Measurements from ENCODE around the gene NOS2.
"Not testable (repeated sequence)": the region's sequence is repeated elsewhere in the genome, so short reads cannot be mapped to it uniquely, and the experiment has no call there.

NOS2 gene

DNA sequence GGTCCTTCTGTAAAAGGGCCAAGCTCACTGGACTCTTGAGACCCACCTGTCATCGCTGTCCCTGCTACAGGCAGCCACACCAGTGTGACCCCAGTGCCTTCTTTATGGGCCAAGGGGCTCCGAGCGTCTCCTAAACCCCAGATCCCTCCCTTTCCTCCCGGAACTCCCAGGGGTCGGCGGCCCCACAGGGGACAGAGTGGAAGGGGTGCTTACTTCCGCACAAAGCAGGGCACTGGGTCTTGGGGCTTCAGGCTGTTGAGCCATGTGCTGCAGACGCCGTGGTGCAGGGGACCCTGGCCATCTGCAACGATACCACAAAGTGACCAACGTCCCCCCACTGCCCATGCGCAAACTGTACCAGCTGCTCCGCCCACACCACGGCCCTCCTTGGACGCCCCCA lies 39.4 kb downstream of the NOS2 start:
- not testable (repeated sequence) for ATAC-seq (replicated peaks); DNase-seq; H3K36me3 Mint-ChIP-seq; H3K4me1 Mint-ChIP-seq; H3K4me3 Mint-ChIP-seq; H3K27ac Mint-ChIP-seq; H3K9me3 Mint-ChIP-seq
- H3K27me3 Mint-ChIP-seq: peaks cover 7 to 27% of the 10 kb centered on the region in 2 donors

DNA sequence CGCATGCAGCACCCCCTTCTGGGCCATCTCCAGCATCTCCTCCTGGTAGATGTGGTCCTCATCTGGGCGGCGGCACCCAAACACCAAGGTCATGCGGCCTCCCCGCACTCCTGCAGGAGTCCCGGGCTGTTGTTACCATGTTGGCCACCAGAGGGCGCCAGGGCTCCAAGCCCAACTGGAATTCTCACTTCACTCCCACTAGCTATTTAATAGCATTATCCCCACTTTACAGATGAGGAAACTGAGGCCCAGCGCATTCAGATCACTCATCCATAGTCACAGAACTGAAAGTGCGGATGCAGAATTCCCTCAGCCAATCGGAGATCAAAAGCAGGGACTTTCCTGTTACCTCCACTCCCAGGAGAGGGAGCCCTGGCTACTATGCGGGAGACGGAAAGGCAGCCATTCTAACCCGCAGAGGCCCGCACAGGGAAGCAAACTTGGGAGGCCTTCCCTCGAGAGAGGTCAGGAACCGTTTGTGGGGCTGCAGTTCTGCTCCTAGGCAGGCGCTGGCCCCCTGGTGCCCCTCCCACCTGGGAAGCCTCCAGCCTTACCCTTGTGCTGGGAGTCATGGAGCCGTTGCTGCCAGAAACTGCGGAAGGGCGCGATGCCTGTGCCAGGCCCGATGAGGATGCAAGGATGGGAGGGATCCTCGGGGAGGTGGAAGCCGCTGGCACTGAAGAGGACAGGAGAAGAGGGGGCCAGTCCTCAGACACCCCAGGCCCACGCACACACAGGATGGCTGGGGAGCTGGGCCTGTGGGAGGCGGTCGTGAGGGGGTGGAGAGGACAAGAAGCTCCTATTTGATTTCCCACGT lies 40.1 kb downstream of the NOS2 start:
- Mint-ChIP-seq H3K27ac (no peak overlapping the region), H3K4me1 (no peaks in the 10 kb centered on the region), H3K9me3 (no peaks in the 10 kb centered on the region), H3K36me3 (no peaks in the 10 kb centered on the region), H3K4me3 (no peak overlapping the region), H3K27me3 (peaks cover 7 to 27% of the 10 kb centered on the region in 2 donors)
- ATAC-seq (replicated peaks) (peak; percentile 70 to 76), DNase-seq (peak; percentile 54)

DNA sequence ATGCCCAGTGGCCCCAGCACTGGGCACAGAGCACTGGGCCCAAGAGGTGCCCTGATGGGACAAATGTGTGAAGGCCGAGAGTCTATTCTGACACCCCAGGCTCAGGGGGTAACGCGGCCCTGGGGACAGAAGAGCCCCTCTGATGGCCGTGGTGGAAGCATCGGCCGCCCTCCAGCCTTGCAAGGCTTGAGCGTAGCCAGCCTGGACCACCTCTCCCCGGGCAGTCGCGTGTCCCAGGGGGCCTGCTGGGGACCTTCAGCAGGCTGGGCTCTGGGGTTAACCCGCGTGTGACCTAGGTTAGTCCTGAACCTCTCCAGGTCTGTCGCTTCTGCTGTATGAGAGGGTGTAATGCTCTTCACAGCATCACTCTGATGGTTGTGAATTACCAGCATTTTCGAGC lies 40.8 kb downstream of the NOS2 start:
- ATAC-seq (replicated peaks): no peak
- peaks cover 14 to 35% of the 10 kb centered on the region in 2 donors for H3K27me3 Mint-ChIP-seq
- H3K9me3 Mint-ChIP-seq: no peaks in the 10 kb centered on the region
- H3K4me1 Mint-ChIP-seq: no peaks in the 10 kb centered on the region
- DNase-seq: no peak
- no peak overlapping the region for H3K4me3 Mint-ChIP-seq
- no peaks in the 10 kb centered on the region for H3K36me3 Mint-ChIP-seq
- H3K27ac Mint-ChIP-seq: no peak overlapping the region

DNA sequence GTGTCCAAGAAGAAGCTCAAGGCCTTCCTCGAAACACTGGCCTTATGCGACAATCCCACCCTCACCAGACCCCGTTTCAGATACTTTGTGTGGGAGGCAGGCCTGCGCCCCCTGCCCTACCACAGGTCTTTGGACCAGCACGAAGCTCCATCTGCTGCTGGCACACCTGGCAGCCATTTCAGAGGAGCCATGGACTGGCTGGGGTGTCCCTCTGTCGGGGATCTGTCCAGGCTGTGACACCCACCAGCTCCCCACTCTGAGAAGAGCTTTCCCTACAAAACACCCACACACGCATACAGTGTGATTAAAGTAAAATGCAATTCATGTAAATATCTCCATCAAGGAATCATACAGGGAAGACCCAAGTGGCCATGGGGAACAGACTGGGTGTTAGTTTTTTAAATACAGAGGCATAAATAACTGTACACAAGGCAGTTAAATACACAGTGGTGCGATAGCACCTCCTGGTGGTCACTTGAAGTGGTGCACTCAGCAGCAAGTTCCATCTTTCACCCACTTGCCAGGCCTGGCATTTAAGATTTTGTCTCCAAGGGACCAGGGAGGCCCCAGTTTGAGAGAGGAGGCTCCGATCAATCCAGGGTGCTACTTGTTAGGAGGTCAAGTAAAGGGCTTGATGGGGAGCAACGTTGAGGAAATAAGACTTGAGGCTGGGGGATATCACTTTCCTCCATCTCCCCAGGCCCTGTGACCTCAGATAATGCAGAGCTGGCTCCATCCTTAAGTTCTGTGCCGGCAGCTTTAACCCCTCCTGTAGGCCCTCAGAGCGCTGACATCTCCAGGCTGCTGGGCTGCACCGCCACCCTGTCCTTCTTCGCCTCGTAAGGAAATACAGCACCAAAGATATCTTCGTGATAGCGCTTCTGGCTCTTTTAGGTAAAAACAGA lies 43.6 kb downstream of the NOS2 start:
- H3K36me3 Mint-ChIP-seq: no peaks in the 10 kb centered on the region
- DNase-seq (peak; percentile 34), ATAC-seq (replicated peaks) (peak; percentile 58 to 63)
- H3K4me3 Mint-ChIP-seq: no peak overlapping the region
- peaks cover 14 to 32% of the 10 kb centered on the region in 2 donors for H3K27me3 Mint-ChIP-seq
- no peaks in the 10 kb centered on the region for H3K9me3 Mint-ChIP-seq
- H3K4me1 Mint-ChIP-seq: no peaks in the 10 kb centered on the region
- H3K27ac Mint-ChIP-seq: no peak overlapping the region

DNA sequence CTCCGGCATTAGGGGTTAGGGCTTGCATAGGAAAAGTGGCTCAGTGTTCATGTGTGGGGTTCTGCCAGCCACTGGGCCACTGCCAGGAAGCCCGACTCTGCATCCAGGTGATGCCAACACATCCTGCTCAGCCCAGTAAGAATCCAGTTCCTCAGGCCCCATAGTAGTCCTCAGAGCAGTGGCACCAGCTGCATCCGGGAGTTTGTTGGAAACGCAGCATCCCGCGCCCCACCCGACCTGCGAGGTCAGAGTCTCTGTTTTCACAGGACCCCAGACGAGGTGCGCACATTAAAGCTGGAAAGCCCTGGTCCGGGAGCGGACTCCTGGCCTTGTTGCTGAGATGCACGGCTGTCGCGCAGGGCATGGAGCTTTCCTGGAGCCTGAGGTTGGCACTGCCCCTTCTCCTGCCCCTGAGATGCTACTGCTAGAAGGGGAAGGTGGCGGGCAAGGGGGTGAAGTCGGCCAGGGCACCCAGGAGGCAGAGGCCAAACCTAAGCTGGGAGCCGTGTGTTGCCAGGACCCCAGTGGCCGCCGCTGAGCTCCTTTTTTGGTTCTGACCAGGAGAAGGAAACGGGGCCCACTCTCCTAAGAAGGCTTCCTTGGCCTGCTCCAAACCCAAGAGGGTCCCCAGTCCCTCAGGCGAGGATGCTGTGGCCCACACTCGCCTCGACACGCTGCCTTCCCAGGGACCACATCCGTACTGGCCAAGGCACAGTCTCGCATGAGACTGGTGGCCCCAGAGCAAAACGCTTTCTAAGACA lies 44.4 kb downstream of the NOS2 start:
- DNase-seq (no peak), ATAC-seq (replicated peaks) (no peak)
- Mint-ChIP-seq H3K4me3 (no peak overlapping the region), H3K27ac (no peak overlapping the region), H3K27me3 (peaks cover 14 to 30% of the 10 kb centered on the region in 2 donors), H3K36me3 (peaks cover 0 to under 1% of the 10 kb centered on the region in 2 donors), H3K4me1 (no peaks in the 10 kb centered on the region), H3K9me3 (no peaks in the 10 kb centered on the region)

DNA sequence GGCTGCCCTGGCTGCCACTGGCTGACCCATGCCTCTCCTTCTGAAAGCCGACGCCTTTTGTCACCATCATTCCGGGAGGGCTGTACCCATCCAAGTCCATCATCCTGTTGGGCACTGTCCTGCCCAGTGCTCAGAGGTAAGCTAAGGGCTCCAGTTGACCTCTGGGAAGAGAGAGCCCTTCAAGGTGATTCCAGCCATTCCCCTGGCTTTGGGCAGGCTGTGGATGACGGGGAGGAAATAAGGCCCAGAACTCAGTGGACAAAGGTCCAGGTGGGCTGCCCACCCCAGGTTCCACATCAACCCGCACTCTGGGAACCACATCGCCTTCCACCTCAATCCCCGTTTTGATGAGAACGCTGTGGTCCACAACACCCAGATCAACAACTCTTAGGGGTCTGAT lies 45.8 kb downstream of the NOS2 start:
- no peak for ATAC-seq (replicated peaks)
- no peaks in the 10 kb centered on the region for H3K9me3 Mint-ChIP-seq

DNA sequence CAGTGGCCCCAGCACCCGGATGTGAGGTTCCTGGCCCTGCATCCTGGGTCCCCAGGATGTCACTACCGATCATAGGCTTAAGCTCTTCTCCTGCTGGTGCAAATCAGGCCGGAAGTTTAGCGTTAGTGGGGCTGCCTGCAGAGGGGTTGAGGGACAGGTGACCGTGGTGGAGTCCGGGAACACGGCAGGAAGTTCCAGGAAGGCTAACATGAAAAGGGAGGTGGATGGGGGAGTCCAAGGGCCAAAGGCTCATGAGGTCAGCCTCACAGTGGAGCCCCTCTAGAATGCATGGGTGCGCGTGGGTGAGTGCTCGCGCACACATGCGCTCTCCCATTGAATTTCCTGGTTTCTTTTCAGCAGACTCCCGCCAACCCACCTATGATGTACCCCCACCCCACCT lies 46.6 kb downstream of the NOS2 start:
- not testable (repeated sequence) for H3K27ac Mint-ChIP-seq; DNase-seq; H3K36me3 Mint-ChIP-seq; ATAC-seq (replicated peaks); H3K9me3 Mint-ChIP-seq; H3K4me3 Mint-ChIP-seq; H3K4me1 Mint-ChIP-seq
- peaks cover 11 to 31% of the 10 kb centered on the region in 2 donors for H3K27me3 Mint-ChIP-seq

More for the DNA sequence above, 45.8 kb downstream of the NOS2 start:
- no peak for DNase-seq
- Mint-ChIP-seq H3K27me3 (peaks cover 11 to 36% of the 10 kb centered on the region in 2 donors), H3K4me1 (no peaks in the 10 kb centered on the region), H3K4me3 (no peak overlapping the region), H3K27ac (no peak overlapping the region), H3K36me3 (peaks cover 0 to 2% of the 10 kb centered on the region in 2 donors)

DNA sequence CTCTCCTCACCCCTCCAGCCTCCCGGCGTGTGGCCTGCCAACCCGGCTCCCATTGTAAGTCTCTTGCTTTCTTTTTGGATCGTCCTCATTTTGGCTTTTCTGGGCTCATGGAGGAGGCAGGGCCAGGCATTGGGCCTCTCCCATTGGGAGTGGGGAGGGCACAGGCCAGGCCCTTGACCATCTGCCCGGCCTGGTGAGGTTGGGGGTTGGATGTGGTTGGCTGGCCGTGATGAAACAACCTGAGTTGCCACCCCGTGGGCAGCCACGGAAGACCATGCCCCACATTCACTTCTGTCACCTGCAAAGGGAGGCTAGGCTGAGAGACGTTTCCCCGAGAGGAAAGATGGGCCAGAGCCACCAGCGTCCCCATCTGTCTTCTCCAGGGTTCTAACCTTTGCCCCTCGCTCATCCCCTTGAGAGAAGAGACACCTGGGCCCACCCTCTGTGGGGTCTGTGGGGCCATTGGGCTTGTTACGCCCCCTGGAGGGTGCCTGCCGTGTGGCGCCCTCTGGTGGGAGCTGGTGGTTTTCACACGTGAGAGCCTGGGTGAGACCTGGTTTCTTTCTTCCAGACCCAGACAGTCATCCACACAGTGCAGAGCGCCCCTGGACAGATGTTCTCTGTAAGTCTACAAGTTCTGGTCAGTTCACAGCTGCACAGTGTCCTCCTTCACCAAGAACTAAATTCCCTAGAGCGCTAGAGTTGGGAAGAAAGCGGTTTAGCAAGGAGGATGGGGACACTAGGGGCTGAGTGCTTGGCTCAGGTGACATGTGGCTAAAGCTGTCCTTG lies 47.3 kb downstream of the NOS2 start:
- not testable (repeated sequence) for H3K4me3 Mint-ChIP-seq, DNase-seq, H3K9me3 Mint-ChIP-seq, H3K27ac Mint-ChIP-seq, H3K36me3 Mint-ChIP-seq, H3K4me1 Mint-ChIP-seq
- peak; percentile 63 for ATAC-seq (replicated peaks)
- H3K27me3 Mint-ChIP-seq: peaks cover 11 to 29% of the 10 kb centered on the region in 2 donors

DNA sequence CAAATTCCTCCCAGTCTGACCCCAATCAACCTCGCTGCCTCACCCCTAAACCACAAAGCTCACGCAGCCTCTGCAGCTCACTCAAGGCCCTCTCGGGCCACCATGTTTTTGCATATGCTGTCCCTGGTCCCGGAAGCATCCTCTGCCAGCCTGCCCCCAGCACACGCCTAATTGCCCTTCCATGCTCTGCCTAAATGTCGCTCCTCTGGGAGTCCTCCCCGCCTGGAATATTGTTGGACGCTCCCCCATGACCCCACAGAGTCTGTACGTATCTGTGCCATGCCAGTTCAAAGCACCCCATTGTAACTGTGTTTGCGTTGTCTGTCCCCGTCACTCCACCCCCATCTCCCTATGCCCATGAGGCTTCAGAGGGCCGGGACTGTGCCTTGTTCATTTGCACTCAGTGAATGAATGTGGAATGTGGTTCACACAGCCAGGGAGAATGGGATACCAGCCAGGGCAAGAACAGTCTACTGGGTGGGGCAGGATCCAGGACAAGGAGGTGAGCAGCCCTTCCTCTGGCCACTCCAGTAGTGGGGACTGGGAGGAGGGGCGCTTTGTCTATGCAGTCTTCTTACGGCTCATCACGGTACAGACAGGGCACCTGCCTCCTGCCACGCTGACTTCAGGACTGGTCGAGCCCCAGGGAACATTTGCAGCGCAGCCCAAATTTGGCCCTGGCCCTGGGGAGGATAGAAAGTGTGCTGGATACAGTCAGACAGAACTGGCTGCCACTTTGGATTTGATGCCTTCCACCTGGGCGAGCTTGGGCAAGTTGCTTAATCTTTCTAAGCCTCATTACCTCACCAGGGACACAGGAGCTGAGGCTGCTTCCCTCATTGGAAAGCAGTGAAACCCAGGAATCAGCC lies 48.5 kb downstream of the NOS2 start:
- H3K4me1 Mint-ChIP-seq: no peaks in the 10 kb centered on the region

DNA sequence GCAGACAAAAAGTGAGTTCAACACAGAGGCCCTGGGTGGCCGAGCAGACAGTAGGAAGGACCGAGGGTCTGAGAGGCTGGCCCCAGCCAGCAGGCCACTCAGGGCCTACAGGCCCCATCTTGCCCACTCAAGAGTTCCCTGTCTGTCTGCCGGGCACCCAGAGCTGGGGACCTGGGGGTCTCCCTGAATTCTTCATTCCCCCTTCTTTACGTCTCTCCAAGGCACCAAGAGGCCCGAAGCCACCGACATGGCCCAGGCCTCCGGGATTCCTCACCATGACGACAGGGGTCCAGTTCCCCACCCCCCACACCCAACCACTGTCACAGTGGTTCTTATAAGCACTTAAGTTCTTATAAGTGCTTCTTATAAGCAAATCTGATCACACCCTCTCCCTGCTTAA lies 49.2 kb downstream of the NOS2 start:
- no peaks in the 10 kb centered on the region for H3K9me3 Mint-ChIP-seq
- H3K4me1 Mint-ChIP-seq: no peaks in the 10 kb centered on the region
- no peak overlapping the region for H3K27ac Mint-ChIP-seq
- DNase-seq (no peak), ATAC-seq (replicated peaks) (no peak)
- H3K36me3 Mint-ChIP-seq: peaks cover 0 to 2% of the 10 kb centered on the region in 2 donors
- no peak overlapping the region for H3K4me3 Mint-ChIP-seq
- H3K27me3 Mint-ChIP-seq: peaks cover 7 to 14% of the 10 kb centered on the region in 2 donors

More for the DNA sequence above, 48.5 kb downstream of the NOS2 start:
- Mint-ChIP-seq H3K4me3 (no peak overlapping the region), H3K27me3 (peaks cover 9 to 17% of the 10 kb centered on the region in 2 donors), H3K36me3 (peaks cover 0 to 2% of the 10 kb centered on the region in 2 donors), H3K9me3 (no peaks in the 10 kb centered on the region), H3K27ac (no peak overlapping the region)
- DNase-seq: no peak
- ATAC-seq (replicated peaks): no peak

DNA sequence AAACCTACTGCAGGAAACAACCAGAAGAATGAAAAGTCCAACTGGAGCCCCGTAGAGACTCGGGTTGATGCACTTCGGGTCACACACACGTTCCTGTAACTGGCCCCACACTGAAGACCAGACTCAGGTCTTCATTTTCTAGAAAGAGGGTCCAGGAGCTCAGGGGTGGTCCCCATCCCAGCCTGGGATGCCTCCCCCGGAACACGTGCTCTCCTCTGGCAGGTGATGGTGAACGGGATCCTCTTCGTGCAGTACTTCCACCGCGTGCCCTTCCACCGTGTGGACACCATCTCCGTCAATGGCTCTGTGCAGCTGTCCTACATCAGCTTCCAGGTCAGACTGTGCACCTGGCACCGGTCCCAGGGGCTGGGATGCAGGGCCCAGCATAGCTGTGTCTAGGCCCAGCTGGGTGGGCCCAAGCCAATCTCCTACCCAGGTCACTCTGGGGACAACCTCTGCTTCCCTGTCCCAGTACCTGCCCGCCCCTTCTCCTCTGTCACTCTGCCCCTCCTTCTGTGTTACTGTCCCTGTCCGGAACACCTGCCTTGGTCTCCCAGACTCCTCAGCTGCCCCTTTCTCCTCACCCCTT lies 50.7 kb downstream of the NOS2 start:
- not testable (repeated sequence) for H3K36me3 Mint-ChIP-seq; ATAC-seq (replicated peaks); H3K27me3 Mint-ChIP-seq

DNA sequence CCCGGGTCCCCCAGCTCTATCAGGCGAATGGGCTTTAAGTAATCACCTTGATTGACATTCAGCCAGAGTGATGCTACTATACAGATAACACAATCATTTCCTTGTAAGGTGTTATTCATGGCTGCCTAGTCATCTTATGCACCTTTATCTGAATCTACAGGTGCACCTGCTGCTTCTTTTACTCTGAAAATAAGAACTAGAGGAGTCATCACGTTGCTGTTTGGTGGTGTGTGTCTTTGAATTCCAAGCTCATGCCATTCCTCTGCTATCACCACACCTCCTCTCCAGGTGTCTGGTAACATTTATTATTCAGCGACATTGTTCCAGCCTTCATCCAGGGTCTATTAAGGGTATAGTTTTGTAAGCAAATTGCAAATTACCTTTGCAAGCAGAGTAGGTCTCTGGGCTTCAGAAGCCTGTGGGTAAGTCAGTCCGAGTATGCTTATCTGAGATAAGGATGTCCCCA lies 51.9 kb downstream of the NOS2 start:
- DNase-seq (no peak), ATAC-seq (replicated peaks) (no peak)
- Mint-ChIP-seq H3K27ac (no peak overlapping the region), H3K4me3 (no peak overlapping the region), H3K4me1 (peaks cover 1 to 3% of the 10 kb centered on the region in 2 donors), H3K27me3 (peaks cover 0 to 5% of the 10 kb centered on the region in 2 donors), H3K36me3 (peaks cover 0 to 2% of the 10 kb centered on the region in 2 donors), H3K9me3 (no peaks in the 10 kb centered on the region)

More for the DNA sequence above, 50.7 kb downstream of the NOS2 start:
- not testable (repeated sequence) for H3K4me1 Mint-ChIP-seq, H3K27ac Mint-ChIP-seq, DNase-seq, H3K4me3 Mint-ChIP-seq, H3K9me3 Mint-ChIP-seq

Data from stimulated activated naive B cell treated with anti-CD40 and anti-IgM and Interleukin-4, amounts not matched to agents 10 μg/mL and 1 μg/mL and 100 μg/mL, for 72 hours (primary cell).